Measurements from ENCODE around the gene PSMD6.

- no peak for TF ChIP-seq RAD21 (IDR thresholded peaks at IDR 0.05; ENCODE audit: low read depth)
- TF ChIP-seq FOXM1 (IDR thresholded peaks at IDR 0.05; ENCODE audit: borderline replicate concordance, low read depth) = no peak
- TF ChIP-seq, protein P1, sequence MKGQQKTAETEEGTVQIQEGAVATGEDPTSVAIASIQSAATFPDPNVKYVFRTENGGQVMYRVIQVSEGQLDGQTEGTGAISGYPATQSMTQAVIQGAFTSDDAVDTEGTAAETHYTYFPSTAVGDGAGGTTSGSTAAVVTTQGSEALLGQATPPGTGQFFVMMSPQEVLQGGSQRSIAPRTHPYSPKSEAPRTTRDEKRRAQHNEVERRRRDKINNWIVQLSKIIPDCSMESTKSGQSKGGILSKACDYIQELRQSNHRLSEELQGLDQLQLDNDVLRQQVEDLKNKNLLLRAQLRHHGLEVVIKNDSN (IDR thresholded peaks at IDR 0.05) = no peak
- TF ChIP-seq, protein P2, sequence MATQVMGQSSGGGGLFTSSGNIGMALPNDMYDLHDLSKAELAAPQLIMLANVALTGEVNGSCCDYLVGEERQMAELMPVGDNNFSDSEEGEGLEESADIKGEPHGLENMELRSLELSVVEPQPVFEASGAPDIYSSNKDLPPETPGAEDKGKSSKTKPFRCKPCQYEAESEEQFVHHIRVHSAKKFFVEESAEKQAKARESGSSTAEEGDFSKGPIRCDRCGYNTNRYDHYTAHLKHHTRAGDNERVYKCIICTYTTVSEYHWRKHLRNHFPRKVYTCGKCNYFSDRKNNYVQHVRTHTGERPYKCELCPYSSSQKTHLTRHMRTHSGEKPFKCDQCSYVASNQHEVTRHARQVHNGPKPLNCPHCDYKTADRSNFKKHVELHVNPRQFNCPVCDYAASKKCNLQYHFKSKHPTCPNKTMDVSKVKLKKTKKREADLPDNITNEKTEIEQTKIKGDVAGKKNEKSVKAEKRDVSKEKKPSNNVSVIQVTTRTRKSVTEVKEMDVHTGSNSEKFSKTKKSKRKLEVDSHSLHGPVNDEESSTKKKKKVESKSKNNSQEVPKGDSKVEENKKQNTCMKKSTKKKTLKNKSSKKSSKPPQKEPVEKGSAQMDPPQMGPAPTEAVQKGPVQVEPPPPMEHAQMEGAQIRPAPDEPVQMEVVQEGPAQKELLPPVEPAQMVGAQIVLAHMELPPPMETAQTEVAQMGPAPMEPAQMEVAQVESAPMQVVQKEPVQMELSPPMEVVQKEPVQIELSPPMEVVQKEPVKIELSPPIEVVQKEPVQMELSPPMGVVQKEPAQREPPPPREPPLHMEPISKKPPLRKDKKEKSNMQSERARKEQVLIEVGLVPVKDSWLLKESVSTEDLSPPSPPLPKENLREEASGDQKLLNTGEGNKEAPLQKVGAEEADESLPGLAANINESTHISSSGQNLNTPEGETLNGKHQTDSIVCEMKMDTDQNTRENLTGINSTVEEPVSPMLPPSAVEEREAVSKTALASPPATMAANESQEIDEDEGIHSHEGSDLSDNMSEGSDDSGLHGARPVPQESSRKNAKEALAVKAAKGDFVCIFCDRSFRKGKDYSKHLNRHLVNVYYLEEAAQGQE (IDR thresholded peaks at IDR 0.05; ENCODE audit: low read depth) = no peak
Observed at GRCh38 chr3:64048631-64049061, 25.4 kb upstream of the PSMD6 start.
